H9 (cell line): ENCODE data around the gene ROBO1. TPM values are rescaled to one million over a fixed set of nuclear protein-coding genes. Genes with fewer than 3 reads are reported as not detected.
A peak's percentile ranks its signal among the peaks of the same experiment; 100 is the strongest.

ENCODE experiments used
- DNase-seq: peaks from one replicate; pipeline ENCODE4 v3.0.0-alpha.2; 2017
- H2AFZ ChIP-seq: one replicate; pipeline ENCODE4 v1.6.1; 2013; ENCODE audit warnings: mild to moderate bottlenecking, low read length, control low read depth, moderate library complexity
- H2AK5ac ChIP-seq: 2 replicates; pipeline ENCODE4 v1.6.1; 2013; ENCODE audit warnings: low read length, control low read depth, mixed read lengths; ENCODE audit not compliant: insufficient read length
- H2BK120ac ChIP-seq: one replicate; pipeline ENCODE4 v1.6.1; 2013; ENCODE audit warnings: low read depth, mild to moderate bottlenecking, low read length, control low read depth, inconsistent platforms; ENCODE audit not compliant: poor library complexity, severe bottlenecking
- H2BK12ac ChIP-seq: 2 replicates; pipeline ENCODE4 v1.6.1; 2013; ENCODE audit warnings: low read length, control low read depth, mixed read lengths, low read depth; ENCODE audit not compliant: insufficient read length
- H2BK15ac ChIP-seq: 2 replicates; pipeline ENCODE4 v1.6.1; 2013; ENCODE audit warnings: low read depth, low read length, control low read depth
- H2BK20ac ChIP-seq: one replicate; pipeline ENCODE4 v1.6.1; 2013; ENCODE audit warnings: low read depth, mild to moderate bottlenecking, low read length, control low read depth, inconsistent platforms; ENCODE audit not compliant: poor library complexity, severe bottlenecking
- H2BK5ac ChIP-seq: 2 replicates; pipeline ENCODE4 v1.6.1; 2013; ENCODE audit warnings: low read length, control low read depth, mixed read lengths; ENCODE audit not compliant: insufficient read length
- H3K14ac ChIP-seq: 2 replicates; pipeline ENCODE4 v1.6.1; 2013; ENCODE audit warnings: low read length, control low read depth; ENCODE audit not compliant: insufficient read depth
- H3K18ac ChIP-seq: 2 replicates; pipeline ENCODE4 v1.6.1; 2013; ENCODE audit warnings: low read depth, mild to moderate bottlenecking, mixed read lengths, low read length, control low read depth; ENCODE audit not compliant: insufficient read length
- H3K23ac ChIP-seq: 2 replicates; pipeline ENCODE4 v1.6.1; 2013; ENCODE audit warnings: low read length, control low read depth, mixed read lengths, low read depth; ENCODE audit not compliant: insufficient read length
- H3K23me2 ChIP-seq: 2 replicates; pipeline ENCODE4 v1.6.1; 2013; ENCODE audit warnings: low read depth, mild to moderate bottlenecking, mixed read lengths, low read length, control low read depth; ENCODE audit not compliant: insufficient read length, poor library complexity, severe bottlenecking
- H3K27ac ChIP-seq: 2 replicates; pipeline ENCODE4 v1.5.1; 2013; ENCODE audit warnings: low read length, control low read depth, mixed read lengths, low read depth; ENCODE audit not compliant: insufficient read length
- H3K27me3 ChIP-seq: 2 replicates; pipeline ENCODE4 v1.6.1; 2013; ENCODE audit warnings: low read length, control low read depth, inconsistent platforms; ENCODE audit not compliant: insufficient read depth
- H3K4ac ChIP-seq: 2 replicates; pipeline ENCODE4 v1.6.1; 2013; ENCODE audit warnings: low read depth, mild to moderate bottlenecking, control low read depth, inconsistent platforms, low read length, moderate library complexity
- H3K4me1 ChIP-seq: 2 replicates; pipeline ENCODE4 v1.6.1; 2013; ENCODE audit warnings: low read length, control low read depth, inconsistent platforms; ENCODE audit not compliant: insufficient read depth
- H3K4me2 ChIP-seq: 2 replicates; pipeline ENCODE4 v1.6.1; 2013; ENCODE audit warnings: low read length, control low read depth, mixed read lengths; ENCODE audit not compliant: insufficient read length, insufficient read depth
- H3K56ac ChIP-seq: 2 replicates; pipeline ENCODE4 v1.6.1; 2013; ENCODE audit warnings: low read depth, mild to moderate bottlenecking, mixed read lengths, low read length, control low read depth; ENCODE audit not compliant: insufficient read length
- H3K79me1 ChIP-seq: 2 replicates; pipeline ENCODE4 v1.6.1; 2013; ENCODE audit warnings: low read depth, mild to moderate bottlenecking, moderate library complexity, low read length, control low read depth, inconsistent platforms; ENCODE audit not compliant: insufficient read depth, poor library complexity, severe bottlenecking
- H3K79me2 ChIP-seq: 2 replicates; pipeline ENCODE4 v1.6.1; 2013; ENCODE audit warnings: low read length, control low read depth, inconsistent platforms; ENCODE audit not compliant: insufficient read depth
- H3K9ac ChIP-seq: 2 replicates; pipeline ENCODE4 v1.6.1; 2013; ENCODE audit warnings: low read length, control low read depth, mixed read lengths; ENCODE audit not compliant: insufficient read length; ENCODE audit errors: extremely low read depth
- H3K9me3 ChIP-seq: one replicate; pipeline ENCODE4 v1.6.1; 2013; ENCODE audit warnings: low read depth, low read length, inconsistent platforms; ENCODE audit not compliant: control insufficient read depth
- H3T11ph ChIP-seq: one replicate; pipeline ENCODE4 v1.6.1; 2013; ENCODE audit warnings: mild to moderate bottlenecking, low read length, control low read depth, inconsistent platforms
- H4K20me1 ChIP-seq: one replicate; pipeline ENCODE4 v1.6.1; 2013; ENCODE audit not compliant: control insufficient read depth, insufficient read length, insufficient read depth
- H4K5ac ChIP-seq: 2 replicates; pipeline ENCODE4 v1.6.1; 2013; ENCODE audit warnings: low read depth, mild to moderate bottlenecking, mixed read lengths, low read length, control low read depth; ENCODE audit not compliant: insufficient read length
- H4K8ac ChIP-seq: replicated peaks from 2 replicates; pipeline ENCODE4 v1.6.1; 2013; ENCODE audit warnings: low read length, control low read depth, mixed read lengths, low read depth; ENCODE audit not compliant: insufficient read length
- H4K91ac ChIP-seq: 2 replicates; pipeline ENCODE4 v1.6.1; 2013; ENCODE audit warnings: low read depth, mild to moderate bottlenecking, moderate library complexity, mixed read lengths, low read length, control low read depth; ENCODE audit not compliant: insufficient read length
- H3K27ac Mint-ChIP-seq, 3 experiments: 2 replicates in 2 of 3; 3 replicates in 1 of 3; pipeline ENCODE4 v1.8.0; 2020 to 2021; ENCODE audit warnings: mixed read lengths in 3 of 3, mild to moderate bottlenecking in 1 of 3, moderate library complexity in 1 of 3
- H3K27me3 Mint-ChIP-seq: 2 replicates; pipeline ENCODE4 v1.8.0; 2021; ENCODE audit warnings: low read depth, mild to moderate bottlenecking, moderate library complexity, mixed read lengths
- H3K36me3 Mint-ChIP-seq, 3 experiments: 2 replicates in 2 of 3; 3 replicates in 1 of 3; pipeline ENCODE4 v1.8.0; 2020 to 2021; ENCODE audit warnings: low read depth in 3 of 3, mixed read lengths in 3 of 3; ENCODE audit not compliant: insufficient read depth in 1 of 3
- H3K4me1 Mint-ChIP-seq, 2 experiments: 2 replicates each; pipeline ENCODE4 v1.8.0; 2020; ENCODE audit warnings: mixed read lengths in 2 of 2
- H3K4me3 Mint-ChIP-seq, 2 experiments: 2 replicates in 1 of 2; 3 replicates in 1 of 2; pipeline ENCODE4 v1.8.0; 2020 to 2021; ENCODE audit warnings: mild to moderate bottlenecking in 2 of 2, mixed read lengths in 2 of 2, moderate library complexity in 1 of 2
- H3K9me3 Mint-ChIP-seq, 2 experiments: 2 replicates in 1 of 2; 3 replicates in 1 of 2; pipeline ENCODE4 v1.8.0; 2020; ENCODE audit warnings: mild to moderate bottlenecking in 2 of 2, mixed read lengths in 2 of 2, moderate library complexity in 1 of 2
- CTCF ChIP-seq: fragments of 200-600 bp; sonication (generic); conservative IDR thresholded peaks from 3 replicates; pipeline ENCODE4 v1.8.0; 2021; ENCODE audit warnings: antibody characterized with exemption, mild to moderate bottlenecking
- WGBS: extraction: QIAGEN DNeasy Blood & Tissue Kit; methylation state at CpG from one replicate; pipeline ENCODE4 v1.1.7; 2013; ENCODE audit warnings: missing lambda C conversion rate, low lambda C conversion rate, mixed read lengths; ENCODE audit not compliant: insufficient read length; ENCODE audit errors: extremely low coverage; 5-methylcytosine and 5-hydroxymethylcytosine counted together
- total RNA-seq: library from RNA; stranded (reverse); gene quantifications from 2 replicates; pipeline ENCODE4 v1.2.1, GENCODE V29; 2021

Gene ROBO1
- total RNA-seq, 1 experiment from 2014 or later: 62.7 TPM

- H3K9me3 Mint-ChIP-seq: no peaks in the 10 kb centered on the region; a peak in 1 of 5 replicates
Observed at GRCh38 chr3:79490165-79491028, 277.4 kb downstream of the ROBO1 start.

More at GRCh38 chr3:79490165-79491028, 277.4 kb downstream of the ROBO1 start:
- Histone ChIP-seq H2BK5ac (no peak overlapping the region), H2BK120ac (no peak overlapping the region), H3K23ac (no peak overlapping the region), H3K4ac (no peak overlapping the region), H2BK12ac (no peak overlapping the region), H3K9ac (no peak overlapping the region), H2AFZ (peak overlapping the region; percentile 59), H3K27me3 (no peaks in the 10 kb centered on the region), H3K56ac (no peak overlapping the region), H3K18ac (no peak overlapping the region), H3K14ac (no peak overlapping the region), H3K79me1 (no peaks in the 10 kb centered on the region), H3K9me3 (no peaks in the 10 kb centered on the region), H4K91ac (no peak overlapping the region), H2BK15ac (no peak overlapping the region), H3K79me2 (no peaks in the 10 kb centered on the region), H4K20me1 (no peaks in the 10 kb centered on the region), H3K4me1 (no peaks in the 10 kb centered on the region), H2AK5ac (no peak overlapping the region), H3K27ac (no peak overlapping the region), H4K8ac (no peak overlapping the region), H2BK20ac (no peak overlapping the region), H3K23me2 (no peaks in the 10 kb centered on the region), H3K4me2 (no peak overlapping the region), H3T11ph (no peak overlapping the region), H4K5ac (no peak overlapping the region)
- Mint-ChIP-seq H3K27me3 (no peaks in the 10 kb centered on the region), H3K4me1 (peaks cover 14 to 19% of the 10 kb centered on the region in 2 experiments), H3K4me3 (no peak overlapping the region), H3K36me3 (no peaks in the 10 kb centered on the region), H3K27ac (0 out of 7 replicates have a peak overlapping the region, but pooled peaks of 1 of the 3 experiments have one; percentile 21)
- peak; percentile 40 for TF ChIP-seq CTCF
- DNase-seq: peak; percentile 37
- WGBS: no CpG with 5 or more reads among the region's 8 CpGs
